ENCODE measurements around the gene CDH4. TPM values are rescaled to one million over a fixed set of nuclear protein-coding genes. Genes with fewer than 3 reads are reported as not detected.

The CDH4 gene
- total and polyA plus RNA-seq, 10 donors, result 0.30 to 20.1 (median 7.7) TPM

DNA sequence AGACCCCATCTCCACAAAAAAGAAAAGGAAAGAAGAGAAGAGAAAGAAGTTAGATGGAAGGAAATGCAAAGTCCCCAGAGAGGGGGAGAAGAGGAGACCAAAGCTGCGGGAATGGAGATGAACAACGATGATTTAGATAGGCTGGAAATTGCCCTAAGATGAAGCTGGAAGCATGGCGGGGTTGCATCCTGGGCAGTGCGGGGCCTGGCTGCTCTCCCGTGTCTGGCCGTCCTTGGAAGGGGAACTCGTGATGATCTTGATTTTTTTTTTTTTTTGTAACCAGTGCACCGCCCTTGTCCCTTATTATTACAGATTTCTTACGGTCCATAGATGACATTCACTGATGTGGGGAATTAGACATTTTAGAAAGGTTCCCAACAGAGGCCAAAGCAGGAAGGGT is 276.5 kb downstream of the CDH4 start:
- H3K9me3 ChIP-seq, result peaks cover 0 to 10% (median 0%) of the 10 kb centered on the region in 8 donors
- no peak overlapping the region for H3K4me3 ChIP-seq
- TF ChIP-seq, protein P1, sequence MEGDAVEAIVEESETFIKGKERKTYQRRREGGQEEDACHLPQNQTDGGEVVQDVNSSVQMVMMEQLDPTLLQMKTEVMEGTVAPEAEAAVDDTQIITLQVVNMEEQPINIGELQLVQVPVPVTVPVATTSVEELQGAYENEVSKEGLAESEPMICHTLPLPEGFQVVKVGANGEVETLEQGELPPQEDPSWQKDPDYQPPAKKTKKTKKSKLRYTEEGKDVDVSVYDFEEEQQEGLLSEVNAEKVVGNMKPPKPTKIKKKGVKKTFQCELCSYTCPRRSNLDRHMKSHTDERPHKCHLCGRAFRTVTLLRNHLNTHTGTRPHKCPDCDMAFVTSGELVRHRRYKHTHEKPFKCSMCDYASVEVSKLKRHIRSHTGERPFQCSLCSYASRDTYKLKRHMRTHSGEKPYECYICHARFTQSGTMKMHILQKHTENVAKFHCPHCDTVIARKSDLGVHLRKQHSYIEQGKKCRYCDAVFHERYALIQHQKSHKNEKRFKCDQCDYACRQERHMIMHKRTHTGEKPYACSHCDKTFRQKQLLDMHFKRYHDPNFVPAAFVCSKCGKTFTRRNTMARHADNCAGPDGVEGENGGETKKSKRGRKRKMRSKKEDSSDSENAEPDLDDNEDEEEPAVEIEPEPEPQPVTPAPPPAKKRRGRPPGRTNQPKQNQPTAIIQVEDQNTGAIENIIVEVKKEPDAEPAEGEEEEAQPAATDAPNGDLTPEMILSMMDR (IDR thresholded peaks at IDR 0.05 in 8 of 11, conservative IDR thresholded peaks at IDR 0.05 in 3 of 11), result no peak
- no peak for TF ChIP-seq POLR2AphosphoS5 (IDR thresholded peaks at IDR 0.05)
- no peak for TF ChIP-seq POLR2A (IDR thresholded peaks at IDR 0.05)
- peaks cover 0 to 6% (median 0%) of the 10 kb centered on the region in 7 donors for H3K27me3 ChIP-seq (replicated peaks in 1 of 7)
- peaks cover 0 to 10% (median 0%) of the 10 kb centered on the region in 6 donors for H3K4me1 ChIP-seq
- DNase-seq, result peak; percentile 25
- no peaks in the 10 kb centered on the region for H3K36me3 ChIP-seq
- intact Hi-C loops (cut with DNase I; ENCODE audit: low total_unique reads), result no loop called here
- WGBS, 5 donors, result 63 to 84% (median 82%) methylated on average over 9 of the region's 9 CpGs
- no peak overlapping the region for H3K27ac ChIP-seq

DNA sequence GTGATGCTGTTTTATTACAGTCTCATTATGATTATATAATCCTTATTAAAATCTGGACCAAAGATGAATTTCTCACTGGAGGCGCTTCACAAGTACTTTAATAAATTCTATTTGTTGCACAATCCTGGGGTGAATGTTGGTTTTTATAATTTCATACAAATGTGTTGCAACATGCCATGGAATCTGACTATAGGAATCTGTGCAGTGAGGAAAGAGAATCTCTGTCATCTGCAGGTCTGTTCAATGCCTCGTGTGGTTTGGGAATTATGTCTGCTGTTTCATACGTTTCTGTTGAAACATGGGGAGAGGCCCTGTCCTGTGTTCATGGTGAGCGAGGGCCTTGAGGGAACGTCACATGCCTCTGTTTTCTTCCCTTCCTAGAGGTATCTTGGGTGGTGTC is 277.3 kb downstream of the CDH4 start:
- H3K4me1 ChIP-seq, result peaks cover 0 to 10% (median 0%) of the 10 kb centered on the region in 6 donors
- no peak overlapping the region for H3K4me3 ChIP-seq
- H3K27me3 ChIP-seq (replicated peaks in 1 of 7), result peaks cover 0 to 6% (median 0%) of the 10 kb centered on the region in 7 donors
- intact Hi-C loops (cut with DNase I; ENCODE audit: low total_unique reads), result no loop called here
- DNase-seq, result no peak
- peaks cover 0 to 10% (median 0%) of the 10 kb centered on the region in 8 donors for H3K9me3 ChIP-seq
- WGBS, 5 donors, result 68 to 89% (median 83%) methylated on average over 5 of the region's 5 CpGs
- TF ChIP-seq, protein P1 (IDR thresholded peaks at IDR 0.05 in 8 of 11, conservative IDR thresholded peaks at IDR 0.05 in 3 of 11), result no peak
- TF ChIP-seq POLR2AphosphoS5 (IDR thresholded peaks at IDR 0.05) (no peak), POLR2A (IDR thresholded peaks at IDR 0.05) (no peak)
- H3K27ac ChIP-seq, result no peak overlapping the region
- H3K36me3 ChIP-seq, result no peaks in the 10 kb centered on the region

DNA sequence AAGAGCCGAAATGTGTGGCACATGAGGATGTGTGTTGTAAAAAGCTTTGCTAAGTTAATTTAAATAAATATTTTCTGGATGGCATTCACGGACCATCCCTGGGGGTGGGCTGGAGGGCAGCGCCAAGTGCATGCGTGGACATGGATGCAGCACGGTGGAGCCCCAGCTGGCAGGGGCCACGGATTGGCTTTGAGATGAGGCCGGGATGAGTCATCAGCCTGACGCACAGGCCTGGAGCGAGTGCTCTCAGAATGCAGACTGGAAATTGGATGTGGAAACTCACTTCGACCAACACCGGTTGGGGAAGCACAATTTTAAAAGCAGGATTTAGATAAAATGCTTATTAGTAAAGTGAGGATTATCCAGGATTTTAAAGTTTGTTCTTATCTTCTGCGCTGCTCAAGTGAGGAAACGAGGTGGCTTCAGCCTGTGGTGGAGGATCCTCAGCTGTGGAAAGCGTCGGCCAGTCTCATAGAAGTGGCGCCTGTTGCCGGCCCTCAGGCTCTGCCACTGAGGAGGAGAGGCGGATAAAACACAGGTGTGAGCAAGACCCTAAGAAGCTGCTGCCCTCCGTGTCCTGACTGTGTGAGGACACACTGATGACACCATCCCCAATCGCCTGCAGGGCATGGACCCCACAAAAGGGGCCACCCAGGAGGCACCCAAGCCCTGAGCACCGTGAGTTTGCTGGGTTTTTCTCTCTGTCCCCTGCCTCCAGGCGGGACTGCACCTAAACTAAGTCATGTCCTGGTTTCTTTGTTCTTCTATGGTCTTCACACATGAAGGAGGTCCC is 279.7 kb downstream of the CDH4 start:
- TF ChIP-seq, protein P1 (IDR thresholded peaks at IDR 0.05 in 8 of 11, conservative IDR thresholded peaks at IDR 0.05 in 3 of 11), result no peak
- DNase-seq, result no peak
- Histone ChIP-seq H3K4me3 (no peak overlapping the region), H3K27me3 (replicated peaks in 1 of 7) (no peaks in the 10 kb centered on the region), H3K4me1 (no peaks in the 10 kb centered on the region), H3K27ac (no peak overlapping the region), H3K36me3 (no peaks in the 10 kb centered on the region), H3K9me3 (peaks cover 0 to 16% (median 0%) of the 10 kb centered on the region in 8 donors)
- WGBS, 5 donors, result 86 to 94% (median 89%) methylated on average over 22 of the region's 22 CpGs
- intact Hi-C loops (cut with DNase I; ENCODE audit: low total_unique reads), result no loop called here

DNA sequence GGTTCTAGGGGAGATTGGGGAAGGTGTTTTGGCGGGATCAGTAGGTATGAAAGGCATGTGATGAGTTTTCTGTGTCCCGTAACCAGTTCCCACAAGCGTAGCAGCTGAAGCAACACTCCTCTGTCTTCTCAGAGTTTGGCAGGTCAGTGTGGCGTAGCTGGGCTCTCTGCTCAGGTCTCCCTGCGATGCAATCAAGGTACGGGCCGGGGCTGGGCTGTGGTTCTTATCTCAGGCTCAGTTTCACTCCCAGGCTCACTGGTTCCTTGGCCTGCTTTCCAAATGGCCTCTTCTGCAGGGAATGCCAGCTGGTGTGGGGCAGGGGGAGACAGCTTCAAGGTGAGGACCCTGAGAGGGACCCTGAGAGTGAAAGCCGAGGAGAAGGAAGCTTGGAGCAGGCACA is 280.7 kb downstream of the CDH4 start:
- WGBS, 5 donors, result 78 to 90% (median 83%) methylated on average over 8 of the region's 8 CpGs
- H3K9me3 ChIP-seq, result peaks cover 0 to 12% (median 0%) of the 10 kb centered on the region in 8 donors
- TF ChIP-seq, protein P1 (IDR thresholded peaks at IDR 0.05 in 8 of 11, conservative IDR thresholded peaks at IDR 0.05 in 3 of 11), result no peak
- TF ChIP-seq POLR2A (IDR thresholded peaks at IDR 0.05), result no peak
- no peak for TF ChIP-seq POLR2AphosphoS5 (IDR thresholded peaks at IDR 0.05)
- H3K4me3 ChIP-seq, result no peak overlapping the region
- intact Hi-C loops (cut with DNase I; ENCODE audit: low total_unique reads), result no loop called here
- H3K4me1 ChIP-seq, result no peaks in the 10 kb centered on the region
- no peaks in the 10 kb centered on the region for H3K27me3 ChIP-seq (replicated peaks in 1 of 7)
- no peak for DNase-seq
- H3K36me3 ChIP-seq, result no peaks in the 10 kb centered on the region
- no peak overlapping the region for H3K27ac ChIP-seq
